ENCODE measurements around the gene NOTCH3.

DNA sequence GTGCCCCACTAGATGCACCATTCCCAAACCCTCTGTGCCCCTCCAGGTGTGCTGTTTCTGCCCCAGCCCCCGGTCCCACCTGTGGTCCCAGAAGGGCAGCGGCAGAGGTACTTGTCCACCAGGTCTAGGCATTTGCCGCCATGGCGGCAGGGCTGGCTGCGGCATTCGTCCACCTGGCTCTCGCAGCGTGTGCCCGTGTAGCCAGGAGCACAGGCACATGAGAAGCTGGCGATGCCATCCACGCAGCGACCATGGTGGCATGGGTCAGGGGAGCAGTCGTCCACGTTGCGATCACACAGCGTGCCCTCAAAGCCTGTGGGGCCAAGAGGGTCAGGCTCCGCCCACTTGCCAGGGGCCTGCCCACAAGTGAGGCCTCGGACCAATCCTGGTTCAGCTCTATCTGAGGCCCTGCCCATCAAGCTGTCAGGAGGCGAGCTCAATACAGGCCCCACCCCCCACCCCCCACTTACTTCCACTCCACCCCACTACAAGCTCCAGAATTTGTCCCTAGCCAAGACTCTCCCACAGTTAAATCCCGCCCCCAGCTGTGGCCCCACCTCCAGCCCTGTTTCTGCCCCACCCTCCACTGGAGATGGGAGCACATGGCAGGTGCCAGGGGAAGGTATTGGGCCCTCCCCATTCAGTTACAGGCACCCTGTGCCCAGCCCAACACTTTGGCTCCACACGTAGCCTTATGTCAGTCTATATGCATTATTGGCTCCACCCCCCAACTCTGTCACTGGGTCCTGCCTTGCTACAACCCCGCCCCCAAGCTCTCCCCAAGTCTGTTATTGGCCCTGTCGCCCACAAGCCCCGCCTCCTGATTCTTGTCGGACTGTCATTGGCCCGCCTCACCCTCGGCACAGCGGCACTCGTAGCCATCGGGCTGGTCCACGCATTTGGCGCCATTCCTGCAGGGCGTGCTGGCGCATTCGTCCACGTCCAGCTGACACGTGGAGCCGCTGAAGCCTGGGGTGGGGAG is 13.5 kb downstream of the NOTCH3 start:
- TF ChIP-seq SP1 (IDR thresholded peaks at IDR 0.05; ENCODE audit: low read depth) (no peak), FOSL1 (IDR thresholded peaks at IDR 0.05; ENCODE audit: low read depth) (no peak)
